Hindlimb muscle (tissue), 1 donor: ENCODE measurements around the gene RUFY3. TPM values are rescaled to one million over a fixed set of nuclear protein-coding genes. Genes with fewer than 3 reads are reported as not detected.
A peak's percentile ranks its signal among the peaks of the same experiment; 100 is the strongest.
"Not testable (repeated sequence)": the region's sequence is repeated elsewhere in the genome, so short reads cannot be mapped to it uniquely, and the experiment has no call there.

Experiments
- DNase-seq: peaks from one replicate; pipeline ENCODE4 v3.0.0-alpha.2; 2013
- polyA plus RNA-seq: library from polyadenylated mRNA; unstranded; fragments of 120-200 nt; gene quantifications from one replicate; pipeline ENCODE4 v1.2.1, GENCODE V29; 2013; ENCODE audit not compliant: insufficient read length

The RUFY3 gene
- polyA plus RNA-seq, 1 donor: 85.5 TPM

GRCh38 chr4:70705183-70706043 lies 16.4 kb upstream of the RUFY3 start:
- DNase-seq: peak; percentile 69

GRCh38 chr4:70706044-70706461 lies 15.7 kb upstream of the RUFY3 start:
- no peak for DNase-seq

GRCh38 chr4:70706516-70706915 lies 15.2 kb upstream of the RUFY3 start:
- DNase-seq: no peak

- DNase-seq: no peak
Observed at GRCh38 chr4:70709611-70710205, 12.1 kb upstream of the RUFY3 start.

GRCh38 chr4:70711599-70711998 lies 10.2 kb upstream of the RUFY3 start:
- no peak for DNase-seq

GRCh38 chr4:70712150-70712549 lies 9.6 kb upstream of the RUFY3 start:
- DNase-seq: no peak

- no peak for DNase-seq
Observed at GRCh38 chr4:70712604-70713452, 8.9 kb upstream of the RUFY3 start.

- DNase-seq: no peak
Observed at GRCh38 chr4:70713453-70714078, 8.2 kb upstream of the RUFY3 start.

- DNase-seq: no peak
Observed at GRCh38 chr4:70714079-70714887, 7.5 kb upstream of the RUFY3 start.

- DNase-seq: no peak
Observed at GRCh38 chr4:70715097-70715496, 6.7 kb upstream of the RUFY3 start.

GRCh38 chr4:70718811-70719604 lies 2.8 kb upstream of the RUFY3 start:
- DNase-seq: no peak

- DNase-seq: peak; percentile 14
Observed at GRCh38 chr4:70722199-70722791, 531 bp downstream of the RUFY3 start.

GRCh38 chr4:70724463-70724862 lies 2.7 kb downstream of the RUFY3 start:
- no peak for DNase-seq

GRCh38 chr4:70725633-70726032 lies 3.9 kb downstream of the RUFY3 start:
- DNase-seq: no peak

- not testable (repeated sequence) for DNase-seq
Observed at GRCh38 chr4:70726515-70726914, 4.8 kb downstream of the RUFY3 start.

GRCh38 chr4:70728091-70728490 lies 6.3 kb downstream of the RUFY3 start:
- no peak for DNase-seq

GRCh38 chr4:70732878-70733277 lies 11.1 kb downstream of the RUFY3 start:
- not testable (repeated sequence) for DNase-seq

- peak; percentile 13 for DNase-seq
Observed at GRCh38 chr4:70734168-70734954, 12.6 kb downstream of the RUFY3 start.

GRCh38 chr4:70734971-70735370 lies 13.2 kb downstream of the RUFY3 start:
- no peak for DNase-seq

GRCh38 chr4:70735915-70736314 lies 14.2 kb downstream of the RUFY3 start:
- not testable (repeated sequence) for DNase-seq
